LNCAP (cell line): ENCODE measurements around the gene GAREM2.

Experiments used
- CTCF ChIP-seq: fragments of 450-650 bp; IDR thresholded peaks from 2 replicates; pipeline ENCODE4 v1.5.1; 2017; ENCODE audit warnings: mild to moderate bottlenecking

GAREM2 gene

GRCh38 chr2:26191316-26192159, 18.6 kb downstream of the GAREM2 start:
- no peak for TF ChIP-seq CTCF

- no peak for TF ChIP-seq CTCF
Observed at GRCh38 chr2:26193578-26194231, 20.8 kb downstream of the GAREM2 start.

- no peak for TF ChIP-seq CTCF
Observed at GRCh38 chr2:26195040-26195984, 22.4 kb downstream of the GAREM2 start.

GRCh38 chr2:26196683-26197418, 24.0 kb downstream of the GAREM2 start:
- TF ChIP-seq CTCF: no peak

DNA sequence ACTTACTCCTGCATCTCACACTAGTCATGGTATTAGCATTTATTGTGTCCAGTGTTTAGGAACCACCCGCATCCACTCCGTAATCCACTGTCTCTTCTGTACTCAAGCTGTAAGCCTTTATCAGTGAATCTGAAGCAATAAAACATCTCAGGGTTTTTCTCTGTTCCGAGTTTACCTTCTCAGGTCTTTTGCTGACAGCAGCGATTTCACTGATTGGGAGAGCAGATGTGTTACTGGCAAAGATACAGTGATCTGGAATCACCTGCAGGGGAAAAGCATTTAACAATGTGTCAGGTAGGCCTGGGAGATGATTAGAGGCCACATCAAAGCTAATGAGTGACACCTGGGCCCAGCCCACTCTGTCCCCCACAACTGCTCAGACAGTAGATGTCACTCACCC, 24.6 kb downstream of the GAREM2 start:
- no peak for TF ChIP-seq CTCF

GRCh38 chr2:26202981-26203490, 30.1 kb downstream of the GAREM2 start:
- TF ChIP-seq CTCF: no peak
